Liver (tissue), 9 donors: Measurements from ENCODE around the gene SCAF8. TPM values are rescaled to one million over a fixed set of nuclear protein-coding genes. Genes with fewer than 3 reads are reported as not detected.

Source experiments
- DNase-seq: peaks from one replicate; pipeline ENCODE4 v3.0.0-alpha.2; 2017; ENCODE audit warnings: low spot score
- H3K27ac ChIP-seq, 2 donors: one replicate each; pipeline ENCODE4 v1.7.0; 2013; ENCODE audit warnings: inconsistent platforms in 2 of 2, low read length in 2 of 2, control low read depth in 1 of 2, low read depth in 1 of 2, mild to moderate bottlenecking in 1 of 2
- H3K27me3 ChIP-seq, 4 donors: one replicate each; pipeline versions ENCODE4 v1.6.1 to v1.7.0; 2013; ENCODE audit warnings: low read length in 3 of 4, inconsistent platforms in 1 of 4, mild to moderate bottlenecking in 1 of 4, moderate library complexity in 1 of 4; ENCODE audit not compliant: control insufficient read depth in 4 of 4, insufficient read depth in 4 of 4
- H3K36me3 ChIP-seq, 4 donors: one replicate each; pipeline versions ENCODE4 v1.6.1 to v1.7.0; 2013; ENCODE audit warnings: low read length in 3 of 4, mild to moderate bottlenecking in 3 of 4, low read depth in 1 of 4, moderate library complexity in 1 of 4; ENCODE audit not compliant: control insufficient read depth in 4 of 4, insufficient read depth in 3 of 4
- H3K4me1 ChIP-seq, 4 donors: one replicate each; pipeline versions ENCODE4 v1.6.1 to v1.7.0; 2013; ENCODE audit warnings: low read length in 3 of 4, mild to moderate bottlenecking in 3 of 4, moderate library complexity in 1 of 4; ENCODE audit not compliant: control insufficient read depth in 4 of 4, insufficient read depth in 4 of 4
- H3K4me3 ChIP-seq, 3 donors: one replicate each; pipeline versions ENCODE4 v1.6.1 to v1.7.0; 2013; ENCODE audit warnings: low read length in 3 of 3, control low read depth in 1 of 3, low read depth in 1 of 3, mild to moderate bottlenecking in 1 of 3
- H3K9ac ChIP-seq, 2 donors: one replicate each; pipeline ENCODE4 v1.7.0; 2013; ENCODE audit warnings: low read length in 2 of 2, mild to moderate bottlenecking in 2 of 2, moderate library complexity in 2 of 2, control low read depth in 1 of 2, low read depth in 1 of 2
- H3K9me3 ChIP-seq, 4 donors: one replicate each; pipeline versions ENCODE4 v1.6.1 to v1.7.0; 2013; ENCODE audit warnings: low read length in 3 of 4; ENCODE audit not compliant: control insufficient read depth in 4 of 4
- ATF3 ChIP-seq: IDR thresholded peaks from 2 replicates; pipeline ENCODE4 v1.6.1; 2016; ENCODE audit warnings: antibody characterized with exemption
- CTCF ChIP-seq: fragments of 150-350 bp; IDR thresholded peaks from 2 replicates; pipeline ENCODE4 v1.5.1; 2017; ENCODE audit warnings: improper control_type of control experiment, low read depth, low read length; ENCODE audit not compliant: missing input control
- EGR1 ChIP-seq, 2 donors: IDR thresholded peaks; 2 replicates each; pipeline ENCODE4 v1.6.1; 2016 to 2018; ENCODE audit warnings: antibody characterized with exemption in 2 of 2, low read depth in 2 of 2
- FOXA1 ChIP-seq: IDR thresholded peaks from 2 replicates; pipeline ENCODE4 v1.6.1; 2016; ENCODE audit warnings: antibody characterized with exemption
- FOXA2 ChIP-seq: IDR thresholded peaks from 2 replicates; pipeline ENCODE4 v1.6.1; 2016; ENCODE audit warnings: antibody characterized with exemption
- GABPA ChIP-seq, 2 donors: IDR thresholded peaks in 1 of 2; conservative IDR thresholded peaks in 1 of 2; 2 replicates each; pipeline ENCODE4 v1.6.1; 2016; ENCODE audit warnings: antibody characterized with exemption in 2 of 2, mild to moderate bottlenecking in 1 of 2, moderate library complexity in 1 of 2
- HNF4A ChIP-seq, 2 donors: conservative IDR thresholded peaks; 2 replicates each; pipeline ENCODE4 v1.6.1; 2016; ENCODE audit warnings: antibody characterized with exemption in 2 of 2, mild to moderate bottlenecking in 2 of 2
- HNF4G ChIP-seq: IDR thresholded peaks from 2 replicates; pipeline ENCODE4 v1.6.1; 2016; ENCODE audit warnings: antibody characterized with exemption
- JUND ChIP-seq, 2 donors: IDR thresholded peaks; 2 replicates each; pipeline ENCODE4 v1.6.1; 2016; ENCODE audit warnings: antibody characterized with exemption in 2 of 2
- MAX ChIP-seq: IDR thresholded peaks from 2 replicates; pipeline ENCODE4 v1.6.1; 2016; ENCODE audit warnings: antibody characterized with exemption
- NR2F2 ChIP-seq: IDR thresholded peaks from 2 replicates; pipeline ENCODE4 v1.6.1; 2016; ENCODE audit warnings: antibody characterized with exemption
- RAD21 ChIP-seq, 2 donors: IDR thresholded peaks; 2 replicates each; pipeline ENCODE4 v1.6.1; 2016; ENCODE audit warnings: antibody characterized with exemption in 2 of 2, mild to moderate bottlenecking in 2 of 2
- REST ChIP-seq: IDR thresholded peaks from 2 replicates; pipeline ENCODE4 v1.6.1; 2016; ENCODE audit warnings: antibody characterized with exemption, mild to moderate bottlenecking
- RXRA ChIP-seq, 2 donors: IDR thresholded peaks; 2 replicates each; pipeline ENCODE4 v1.6.1; 2017 to 2018; ENCODE audit warnings: antibody characterized with exemption in 2 of 2, mild to moderate bottlenecking in 1 of 2
- SP1 ChIP-seq: IDR thresholded peaks from 2 replicates; pipeline ENCODE4 v1.6.1; 2018; ENCODE audit warnings: antibody characterized with exemption, mild to moderate bottlenecking
- TAF1 ChIP-seq: conservative IDR thresholded peaks from 2 replicates; pipeline ENCODE4 v1.6.1; 2016; ENCODE audit warnings: antibody characterized with exemption, mild to moderate bottlenecking
- YY1 ChIP-seq: IDR thresholded peaks from 2 replicates; pipeline ENCODE4 v1.6.1; 2016; ENCODE audit warnings: antibody characterized with exemption, mild to moderate bottlenecking
- ZBTB33 ChIP-seq: IDR thresholded peaks from 2 replicates; pipeline ENCODE4 v1.6.1; 2016; ENCODE audit warnings: antibody characterized with exemption
- WGBS: extraction: QIAGEN DNeasy Blood & Tissue Kit; methylation state at CpG from one replicate; pipeline ENCODE4 v1.1.7; 2013; 5-methylcytosine and 5-hydroxymethylcytosine counted together
- polyA plus RNA-seq, 2 donors: library from polyadenylated mRNA; stranded (reverse) in 1 of 2; unstranded in 1 of 2; fragments of 200-250 nt in 1 of 2; fragments of >200 nt in 1 of 2; fragmentation: Nextera tagmentation in 1 of 2; extraction: Ambion mirVana in 1 of 2; gene quantifications; one replicate each; pipeline versions ENCODE4 v1.2.1 to v1.2.3, GENCODE V29; 2013 to 2015
- total RNA-seq, 2 donors: library from RNA; depleted of rRNA; stranded (reverse); fragments of >200 nt; gene quantifications; one replicate each; pipeline ENCODE4 v1.2.3, GENCODE V29; 2014
- donor health status: healthy.
- donor health status: healthy.
- donor health status: healthy.
- donor health status: healthy.
- donor health status: healthy.

The SCAF8 gene
- total and polyA plus RNA-seq, 4 donors: 5.9 to 22.3 (median 12.5) TPM

DNA sequence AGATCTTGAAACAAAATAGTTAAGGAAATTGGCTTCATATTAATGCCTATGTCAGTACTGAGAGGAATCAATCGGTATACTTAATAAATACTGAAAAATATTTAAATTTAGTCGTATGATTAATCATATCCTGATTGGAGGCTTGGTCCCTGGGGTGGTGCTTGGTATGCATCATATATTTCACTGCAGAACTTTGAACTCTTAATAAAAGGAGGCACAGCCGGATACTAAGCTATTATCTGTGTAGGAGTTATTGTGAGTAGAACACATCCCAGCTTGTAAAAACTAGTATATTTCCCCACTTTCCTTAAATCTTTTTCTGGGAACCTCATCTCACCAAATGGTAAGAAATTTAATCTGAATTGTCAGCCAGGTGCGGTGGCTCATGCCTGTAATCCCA lies 42.4 kb upstream of the SCAF8 start:
- Histone ChIP-seq H3K27me3 (no peaks in the 10 kb centered on the region), H3K36me3 (no peaks in the 10 kb centered on the region), H3K9me3 (no peaks in the 10 kb centered on the region), H3K4me1 (no peaks in the 10 kb centered on the region), H3K4me3 (no peak overlapping the region), H3K9ac (no peak overlapping the region), H3K27ac (no peak overlapping the region)
- 86% methylated on average over 4 of the region's 4 CpGs for WGBS
- DNase-seq: no peak
- TF ChIP-seq REST (no peak), ZBTB33 (no peak), HNF4G (no peak), JUND (IDR thresholded peaks at IDR 0.05) (no peak), SP1 (no peak), HNF4A (conservative IDR thresholded peaks at IDR 0.05) (no peak), CTCF (no peak), NR2F2 (no peak), MAX (no peak), RAD21 (IDR thresholded peaks at IDR 0.05) (no peak), FOXA1 (no peak), YY1 (no peak), TAF1 (no peak), GABPA (IDR thresholded peaks at IDR 0.05 in 1 of 2, conservative IDR thresholded peaks at IDR 0.05 in 1 of 2) (no peak), ATF3 (no peak), EGR1 (IDR thresholded peaks at IDR 0.05; ENCODE audit: low read depth in 2 of 2) (no peak), RXRA (IDR thresholded peaks at IDR 0.05) (no peak), FOXA2 (no peak)

- Histone ChIP-seq H3K36me3 (no peaks in the 10 kb centered on the region), H3K27ac (no peak overlapping the region), H3K4me3 (no peak overlapping the region), H3K4me1 (no peaks in the 10 kb centered on the region), H3K27me3 (no peaks in the 10 kb centered on the region), H3K9me3 (no peaks in the 10 kb centered on the region), H3K9ac (no peak overlapping the region)
- WGBS: 95% methylated on average over 1 of the region's 1 CpG
- TF ChIP-seq FOXA1: no peak
- no peak for TF ChIP-seq SP1
- no peak for TF ChIP-seq GABPA (IDR thresholded peaks at IDR 0.05 in 1 of 2, conservative IDR thresholded peaks at IDR 0.05 in 1 of 2)
- TF ChIP-seq TAF1: no peak
- no peak for DNase-seq
Observed at GRCh38 chr6:154696661-154697060, 36.6 kb upstream of the SCAF8 start.
